HepG2 (cell line): ENCODE measurements around the gene PIKFYVE.

ENCODE experiments used
- ARNT2 ChIP-seq: sonication (generic); formaldehyde crosslinking; IDR thresholded peaks from 2 replicates; pipeline ENCODE4 v1.8.0; 2022; ENCODE audit warnings: mild to moderate bottlenecking, low read depth, missing genetic modification reagents, moderate library complexity
- CC2D1A ChIP-seq: sonication (generic); formaldehyde crosslinking; IDR thresholded peaks from 2 replicates; pipeline ENCODE4 v1.8.1; 2023; ENCODE audit warnings: mild to moderate bottlenecking, missing genetic modification reagents
- EP300 ChIP-seq, 3 experiments: sonication (generic) in 1 of 3; formaldehyde crosslinking in 1 of 3; IDR thresholded peaks; 2 replicates each; pipeline versions ENCODE4 v1.5.1 to v1.6.1; 2011 to 2020; ENCODE audit warnings: low read depth in 2 of 3, low read length in 2 of 3, borderline replicate concordance in 1 of 3, improper control_type of control experiment in 1 of 3, mild to moderate bottlenecking in 1 of 3, missing genetic modification reagents in 1 of 3, moderate library complexity in 1 of 3
- ESRRA ChIP-seq: sonication (generic); formaldehyde crosslinking; IDR thresholded peaks from 2 replicates; pipeline ENCODE4 v1.5.1; 2020; ENCODE audit warnings: mild to moderate bottlenecking, low read depth, missing genetic modification reagents
- EZH2 ChIP-seq: conservative IDR thresholded peaks from 2 replicates; pipeline ENCODE4 v1.6.1; 2012; ENCODE audit warnings: mild to moderate bottlenecking, low read depth, low read length, moderate library complexity
- NR1H2 ChIP-seq: sonication (generic); formaldehyde crosslinking; IDR thresholded peaks from 2 replicates; pipeline ENCODE4 v1.8.1; 2022; ENCODE audit warnings: low read depth, missing genetic modification reagents, borderline replicate concordance
- PBX2 ChIP-seq: IDR thresholded peaks from 2 replicates; pipeline ENCODE4 v1.6.1; 2016; ENCODE audit warnings: control low read depth
- REST ChIP-seq, 2 experiments: IDR thresholded peaks; 2 replicates each; pipeline ENCODE4 v1.6.1; 2011 to 2012; ENCODE audit warnings: low read length in 2 of 2, borderline replicate concordance in 1 of 2, low read depth in 1 of 2, mild to moderate bottlenecking in 1 of 2, moderate library complexity in 1 of 2
- SP1 ChIP-seq, 2 experiments: fragments of 450-650 bp in 1 of 2; sonication (generic) in 1 of 2; formaldehyde crosslinking in 1 of 2; IDR thresholded peaks; 2 replicates each; pipeline versions ENCODE4 v1.4.0 to v1.6.1; 2016 to 2020; ENCODE audit warnings: missing genetic modification reagents in 1 of 2
- SRSF1 ChIP-seq: fragments of 200-400 bp; formaldehyde crosslinking; optimal IDR thresholded peaks from 2 replicates; pipeline ENCODE3; 2017; ENCODE audit warnings: mild to moderate bottlenecking, low read depth, low read length, moderate library complexity
- STAT5B ChIP-seq: sonication (generic); formaldehyde crosslinking; IDR thresholded peaks from 2 replicates; pipeline ENCODE4 v1.4.0; 2020; ENCODE audit warnings: missing genetic modification reagents
- ZNF362 ChIP-seq: sonication (generic); formaldehyde crosslinking; IDR thresholded peaks from 2 replicates; pipeline ENCODE4 v1.4.0; 2020; ENCODE audit warnings: missing genetic modification reagents, mild to moderate bottlenecking, borderline replicate concordance

GRCh38 chr2:208297961-208298360 lies 31.9 kb downstream of the PIKFYVE start:
- TF ChIP-seq PBX2 (CRISPR knock-in tag) (no peak), SP1 (IDR thresholded peaks at IDR 0.05) (no peak), SP1 (CRISPR knock-in tag; IDR thresholded peaks at IDR 0.05) (no peak), STAT5B (no peak), ZNF362 (CRISPR knock-in tag) (no peak), ARNT2 (CRISPR knock-in tag) (no peak), EP300 (IDR thresholded peaks at IDR 0.05; ENCODE audit: low read depth in 2 of 2, low read length in 2 of 2) (no peak), EP300 (CRISPR knock-in tag; IDR thresholded peaks at IDR 0.05; ENCODE audit: borderline replicate concordance) (no peak), CC2D1A (CRISPR knock-in tag) (no peak), EZH2 (no peak), SRSF1 (no peak), ESRRA (CRISPR knock-in tag) (no peak), REST (IDR thresholded peaks at IDR 0.05; ENCODE audit: borderline replicate concordance in 1 of 2, low read depth in 1 of 2, low read length in 2 of 2) (no peak), NR1H2 (CRISPR knock-in tag) (no peak)
